GM19035 (cell line): Measurements from ENCODE around the gene TUT4.

Source experiments
- ATAC-seq: cut with Tn5 transposase; IDR thresholded peaks from one replicate; pipeline ENCODE4 v1.9.1; 2021; ENCODE audit not compliant: unreplicated experiment

TUT4 gene

DNA sequence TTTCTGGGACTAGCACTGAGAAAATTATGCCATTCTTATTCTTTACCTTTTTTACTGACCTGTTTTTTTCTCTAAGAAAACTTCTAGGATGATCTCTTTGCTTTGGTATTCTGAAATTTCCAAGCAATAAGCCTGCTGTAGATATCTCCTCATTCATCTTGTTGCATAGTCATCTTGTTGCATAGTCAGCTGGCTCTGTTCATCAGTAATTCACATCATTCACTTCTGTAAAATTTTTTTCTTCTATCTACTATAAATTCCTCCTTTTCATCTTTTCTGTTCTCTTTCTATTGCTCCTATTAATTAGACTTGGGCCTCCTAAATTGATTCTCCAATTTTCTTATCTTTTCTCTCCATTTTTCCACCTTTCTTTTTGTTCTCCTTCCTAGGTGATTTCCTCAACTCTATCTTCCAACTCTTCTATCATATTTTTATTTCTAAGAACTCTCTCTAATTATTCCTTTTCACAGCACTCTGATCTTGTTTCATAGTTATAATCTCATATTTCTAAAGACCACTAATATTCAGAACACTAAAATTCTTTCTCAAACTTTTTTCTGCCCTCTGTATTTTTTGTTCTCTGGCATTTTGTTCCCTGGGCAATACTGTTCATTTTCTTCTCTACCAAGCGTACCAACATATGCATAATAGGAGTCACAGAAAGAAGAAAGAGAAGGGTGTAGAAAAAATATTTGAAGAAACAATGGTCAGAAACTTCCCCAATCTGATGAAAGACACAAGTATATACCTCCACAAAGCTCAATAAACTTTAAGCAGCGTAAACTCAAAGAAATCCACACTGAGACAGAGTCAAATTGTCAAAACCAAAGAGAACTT is 17.7 kb downstream of the TUT4 start:
- no peak for ATAC-seq

DNA sequence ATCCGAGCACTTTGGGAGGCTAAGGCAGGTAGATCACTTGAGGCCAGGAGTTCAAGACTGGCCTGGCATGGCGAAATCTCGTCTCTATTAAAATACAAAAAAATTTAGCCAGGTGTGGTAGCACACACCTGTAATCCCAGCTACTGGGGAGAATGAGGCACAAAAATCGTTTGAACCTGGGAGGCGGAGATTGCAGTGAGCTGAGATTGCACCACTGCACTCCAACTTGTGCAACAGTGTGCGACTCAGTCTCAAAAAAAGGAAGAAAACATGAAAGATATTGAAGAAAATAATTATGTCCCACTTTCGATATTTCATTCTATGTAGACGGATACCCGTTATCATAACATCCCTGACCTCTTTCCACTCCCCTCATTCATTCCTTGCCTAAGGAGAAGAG is 19.2 kb downstream of the TUT4 start:
- no peak for ATAC-seq

DNA sequence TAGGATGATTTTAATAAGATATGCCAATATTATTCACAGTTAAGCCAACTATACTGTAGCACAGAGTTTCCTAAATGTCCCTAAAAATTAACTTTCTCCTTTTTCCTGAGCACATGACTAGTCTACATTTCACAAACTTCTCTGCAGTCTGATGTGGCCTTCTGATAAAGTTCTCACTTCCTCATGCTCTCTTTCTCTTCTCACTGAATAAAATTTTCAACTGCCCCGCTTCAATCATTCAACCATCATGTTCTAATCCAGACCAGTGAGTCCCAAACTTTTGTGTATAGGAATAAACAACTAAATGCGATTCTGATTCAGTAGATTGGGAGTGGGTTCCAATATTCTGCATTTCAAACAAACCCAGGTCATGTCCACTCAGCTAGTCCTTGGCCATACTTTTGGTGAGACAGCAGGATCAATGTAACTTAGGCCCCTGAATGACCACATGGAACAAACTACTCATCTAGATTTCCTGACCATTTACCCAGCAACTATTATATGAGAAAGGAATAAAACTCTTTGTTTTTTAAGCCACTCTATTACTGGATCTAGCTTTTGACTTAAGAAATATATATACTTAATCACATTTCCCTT is 20.1 kb downstream of the TUT4 start:
- no peak for ATAC-seq

DNA sequence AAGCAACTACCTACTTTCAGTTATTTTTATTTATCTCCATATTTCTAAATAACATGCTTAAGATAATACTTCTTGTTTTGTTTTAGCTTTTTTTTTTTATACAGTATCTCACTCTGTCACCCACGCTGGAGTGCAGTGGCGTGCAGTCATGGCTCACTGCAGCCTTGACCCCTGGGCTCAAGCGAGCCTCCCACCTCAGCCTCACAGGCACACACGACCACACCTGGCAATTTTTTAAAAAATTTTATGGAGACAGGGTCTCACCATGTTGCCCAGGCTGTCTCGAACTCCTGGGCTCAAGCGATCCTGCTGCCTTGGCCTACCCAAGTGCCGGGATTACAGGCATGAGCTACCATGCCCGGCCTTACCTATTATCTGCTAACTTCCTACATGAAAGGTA is 20.6 kb downstream of the TUT4 start:
- ATAC-seq: no peak

DNA sequence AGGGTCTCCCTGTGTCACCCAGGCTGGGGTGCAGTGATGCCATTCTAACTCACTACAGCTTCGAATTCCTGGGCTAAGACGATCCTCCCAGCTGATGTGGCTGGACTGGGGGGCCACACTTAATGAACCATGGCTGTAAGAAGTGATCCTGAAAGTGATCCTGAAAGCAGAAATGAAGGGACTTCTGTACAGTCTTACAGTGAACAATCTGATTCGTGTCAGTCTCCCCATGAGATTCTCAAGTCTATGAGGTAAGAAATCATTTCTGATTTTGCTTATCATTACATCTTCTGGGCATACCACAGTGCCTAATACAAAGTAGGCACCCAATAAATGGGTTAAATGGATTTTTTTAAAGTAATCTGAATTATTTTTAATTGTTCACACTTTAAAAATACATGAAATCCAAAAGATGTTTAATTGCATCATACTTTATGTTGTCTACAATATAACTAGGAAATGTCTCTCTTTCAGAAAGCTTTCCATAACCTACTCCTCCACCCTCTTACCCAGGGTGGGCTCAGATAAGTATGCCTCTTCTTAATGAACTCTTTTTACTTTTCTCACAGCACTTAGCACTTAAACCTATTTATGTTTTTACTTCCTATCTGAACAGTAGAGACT is 21.5 kb downstream of the TUT4 start:
- ATAC-seq: no peak

DNA sequence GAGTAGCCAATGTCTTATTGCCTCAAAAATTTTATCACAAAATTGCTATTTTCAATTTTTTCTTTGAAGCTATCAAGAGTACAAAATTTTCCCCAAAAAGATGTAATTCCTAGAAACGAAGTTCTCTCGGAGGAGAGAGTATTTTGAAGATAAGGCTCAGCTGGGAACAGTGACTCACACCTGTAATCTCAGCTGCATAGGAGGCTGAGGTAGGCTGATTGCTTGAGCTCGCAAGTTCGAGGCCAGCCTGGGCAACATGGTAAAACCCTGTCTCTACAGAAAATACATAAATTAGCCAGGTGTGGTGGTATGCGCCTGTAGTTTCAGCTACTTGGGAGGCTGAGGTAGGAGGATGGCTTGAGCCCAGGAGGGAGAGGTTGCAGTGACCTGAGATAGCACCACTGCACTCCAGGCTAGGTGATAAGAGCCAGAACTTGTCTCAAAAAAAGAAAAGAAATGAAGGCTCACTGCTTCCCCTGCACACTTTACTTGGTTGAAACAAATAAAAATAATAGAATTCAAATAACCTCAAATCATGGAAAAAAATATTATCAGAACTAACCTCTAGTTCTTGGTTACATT is 22.2 kb downstream of the TUT4 start:
- ATAC-seq: no peak

DNA sequence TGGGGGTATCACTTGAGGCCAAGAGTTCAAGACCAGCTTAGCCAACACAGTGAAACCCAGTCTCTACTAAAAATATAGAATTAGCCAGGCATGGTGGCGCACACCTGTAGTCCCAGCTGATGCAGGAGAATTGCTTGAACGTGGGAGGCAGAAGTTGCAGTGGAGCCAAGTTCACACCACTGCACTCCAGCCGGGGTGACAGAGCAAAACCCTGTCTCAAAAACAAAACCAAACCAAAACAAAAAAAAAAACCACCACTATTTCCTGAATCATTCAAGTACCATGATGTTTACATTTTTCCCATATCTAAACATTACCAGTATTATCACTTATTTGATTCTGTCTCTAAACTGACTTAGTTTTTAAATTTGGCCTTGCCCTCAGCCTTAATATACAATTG is 29.5 kb downstream of the TUT4 start:
- no peak for ATAC-seq

DNA sequence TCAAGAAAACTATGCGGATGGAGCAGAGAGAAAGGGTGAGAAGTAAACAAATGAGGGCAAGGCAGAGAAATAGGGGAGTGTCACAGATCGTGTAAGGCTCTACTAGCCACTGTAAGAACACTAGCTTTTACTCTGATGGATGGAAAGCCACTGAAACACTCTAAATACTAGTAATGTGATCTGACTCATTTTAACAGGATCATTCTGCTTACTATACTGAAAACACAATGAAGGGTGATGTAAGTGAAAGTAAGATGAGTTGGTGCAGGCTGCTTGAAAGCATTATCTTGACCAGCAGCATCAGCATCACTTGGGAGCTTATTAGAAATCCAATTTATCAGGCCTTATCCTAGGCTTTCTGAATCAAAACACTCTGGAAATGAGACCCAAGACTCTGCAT is 32.7 kb downstream of the TUT4 start:
- no peak for ATAC-seq

DNA sequence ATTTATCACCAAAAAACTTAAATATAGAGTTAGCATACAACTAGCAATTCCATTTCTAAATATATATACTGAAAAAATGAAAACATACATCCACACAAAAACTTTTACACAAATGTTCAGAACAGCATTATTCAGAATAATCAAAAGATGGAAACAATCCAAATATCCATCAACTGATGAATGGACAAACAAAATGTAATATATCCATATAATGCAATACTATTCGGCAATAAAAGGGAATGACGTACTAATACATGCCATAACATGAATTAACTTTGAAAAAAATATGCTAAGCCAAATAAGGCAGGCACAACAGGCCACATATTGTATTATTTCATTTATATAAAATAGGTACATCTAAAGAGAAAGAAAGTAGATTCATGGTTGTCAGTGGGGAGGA is 33.9 kb downstream of the TUT4 start:
- ATAC-seq: no peak

DNA sequence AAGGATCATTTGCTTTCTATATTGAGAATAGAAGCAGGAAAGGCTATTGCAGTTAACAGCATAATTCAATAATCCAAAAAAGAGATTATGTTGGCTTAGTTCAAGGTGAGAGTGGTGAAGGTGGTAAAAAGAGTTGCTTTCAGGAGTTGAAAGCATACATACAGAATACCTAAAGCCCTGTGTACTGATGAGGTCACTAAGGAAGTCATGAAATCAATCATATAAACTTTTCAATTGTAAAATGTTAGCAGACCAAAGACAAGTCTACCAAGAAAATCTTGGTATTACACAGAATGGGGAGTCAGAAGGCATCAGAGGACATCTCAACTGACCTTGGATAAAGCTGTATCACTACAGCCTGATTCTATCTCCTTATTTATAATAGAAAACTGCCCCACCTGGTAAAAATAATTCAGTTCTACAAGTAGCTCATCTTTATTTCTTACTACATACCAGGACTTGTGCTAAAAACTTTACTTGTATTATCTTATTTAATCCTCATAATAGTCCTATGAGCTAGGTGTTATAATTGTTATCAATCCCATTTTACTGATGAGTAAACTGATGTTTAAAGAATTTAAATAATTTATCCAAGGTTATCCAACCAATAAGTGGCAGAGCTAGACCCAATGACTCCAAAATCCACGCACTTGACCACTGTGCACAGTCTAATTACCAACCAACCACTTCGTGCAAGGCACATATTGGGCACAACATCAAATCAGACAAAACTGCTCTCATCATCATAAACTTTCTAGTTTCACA is 40.9 kb downstream of the TUT4 start:
- no peak for ATAC-seq

DNA sequence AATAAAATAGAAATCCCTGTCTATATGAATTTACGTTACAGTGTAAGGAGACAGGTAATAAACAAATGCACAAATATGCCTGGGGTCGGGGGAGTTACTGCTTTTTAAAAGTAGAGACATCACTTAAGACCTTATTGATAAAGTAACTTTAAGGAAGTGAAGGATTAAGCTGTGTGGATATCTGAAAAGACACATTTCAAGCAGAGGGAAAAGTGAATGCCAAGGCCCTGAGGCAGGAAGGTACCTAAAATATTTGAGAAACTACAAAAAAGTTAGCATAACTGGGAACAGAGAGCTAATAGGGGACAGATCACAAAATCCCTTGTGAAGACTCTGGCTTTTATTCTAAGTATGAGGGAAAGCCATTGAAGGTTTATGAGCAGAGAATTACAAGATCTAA is 41.5 kb downstream of the TUT4 start:
- ATAC-seq: no peak

DNA sequence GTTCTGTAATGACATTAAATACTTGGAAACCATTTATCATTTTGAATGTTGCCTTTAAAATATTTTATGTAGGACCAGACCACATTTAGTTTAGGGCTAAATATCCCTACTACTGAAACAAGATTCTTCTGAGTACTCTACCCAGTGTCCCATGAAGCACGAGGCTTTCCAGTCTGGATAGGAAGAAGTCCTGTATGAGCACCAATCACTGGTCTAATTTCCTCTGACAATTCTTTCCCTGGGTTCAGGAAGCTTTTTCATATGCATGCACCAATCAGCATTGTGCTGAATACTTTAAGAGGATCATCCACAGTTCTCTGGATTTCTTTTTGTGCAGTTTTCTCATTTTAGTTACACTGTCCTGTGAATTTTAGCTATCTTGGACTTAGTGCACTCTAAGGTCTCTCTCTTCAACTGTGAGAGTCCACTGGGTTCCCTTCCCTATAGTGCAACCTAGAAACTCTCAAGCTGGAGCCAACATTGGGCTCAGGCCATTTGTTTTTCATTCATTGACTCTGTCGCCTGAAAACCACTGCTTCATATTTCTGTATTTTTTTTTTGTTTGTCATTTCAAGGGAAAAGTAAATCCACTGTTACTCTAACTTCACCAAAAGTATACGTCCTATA is 45.9 kb downstream of the TUT4 start:
- no peak for ATAC-seq

DNA sequence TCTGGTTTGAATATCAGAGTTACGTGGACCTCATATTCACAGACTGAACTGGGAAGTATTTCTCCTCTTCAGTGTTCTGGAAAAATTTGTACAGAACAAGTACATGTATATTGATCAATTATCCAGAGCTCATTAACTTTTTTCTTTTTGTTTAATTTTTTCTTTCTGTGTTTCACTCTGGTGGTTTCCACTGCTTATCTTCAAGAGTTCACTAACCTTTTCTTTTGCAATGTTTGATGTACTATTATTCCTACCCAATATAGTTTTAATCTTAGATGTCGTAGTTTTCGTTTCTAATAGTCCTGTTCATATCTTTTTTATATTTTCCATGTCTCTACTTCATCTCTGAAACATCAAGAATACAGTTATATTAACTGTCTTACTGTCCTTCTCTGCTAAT is 46.5 kb downstream of the TUT4 start:
- no peak for ATAC-seq

DNA sequence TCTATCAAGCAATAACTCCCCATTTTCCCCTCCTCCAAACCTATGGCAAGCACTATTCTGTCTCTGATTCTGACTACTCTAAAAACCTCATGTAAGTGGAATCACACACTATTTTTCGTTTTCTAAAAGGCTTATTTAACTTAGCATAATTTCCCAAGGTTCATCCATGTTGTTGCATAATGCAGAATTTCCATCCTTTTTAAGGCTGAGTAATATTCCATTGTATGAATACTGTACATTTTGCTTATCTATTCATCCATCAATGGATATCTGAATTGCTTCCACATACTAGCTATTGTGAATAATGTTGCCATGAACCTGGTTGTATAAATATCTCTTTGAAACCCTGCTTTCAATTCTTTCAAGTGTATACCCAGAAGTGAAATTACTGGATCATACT is 48.2 kb downstream of the TUT4 start:
- no peak for ATAC-seq

DNA sequence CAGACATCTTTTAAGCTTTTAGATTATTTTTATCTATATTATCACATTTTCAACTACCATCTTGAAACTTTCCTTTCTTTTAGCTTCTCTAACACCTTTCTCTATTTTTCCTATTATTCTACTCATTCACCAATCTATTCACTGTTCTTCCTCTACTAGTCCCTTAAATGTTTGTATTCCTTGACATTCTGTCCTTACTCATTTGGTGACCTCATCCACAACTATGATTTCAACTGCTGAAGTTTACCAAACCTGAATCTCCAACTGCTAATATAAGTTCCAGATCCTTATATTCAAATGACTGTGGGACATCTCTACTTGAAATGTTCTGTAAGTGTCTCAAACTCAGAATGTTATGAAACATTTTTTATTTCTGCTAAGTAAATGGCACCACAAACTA is 49.2 kb downstream of the TUT4 start:
- no peak for ATAC-seq

DNA sequence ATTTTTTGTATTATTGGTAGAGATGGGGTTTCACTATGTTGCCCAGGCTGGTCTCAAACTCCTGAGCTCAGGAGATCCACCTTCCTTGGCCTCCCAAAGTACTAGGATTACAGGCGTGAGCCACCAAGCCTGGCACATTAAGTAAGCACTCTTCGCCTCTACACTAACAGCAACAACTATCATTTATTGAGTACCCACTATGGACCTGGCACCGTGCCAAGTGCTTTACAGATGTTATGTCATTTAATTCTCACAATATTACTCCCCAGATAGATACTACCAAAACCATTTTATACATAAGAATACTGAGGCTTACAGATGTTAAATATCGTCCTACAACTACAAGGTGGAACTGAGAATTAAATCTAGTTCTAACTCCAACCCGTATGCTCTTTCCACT is 50.1 kb downstream of the TUT4 start:
- no peak for ATAC-seq

DNA sequence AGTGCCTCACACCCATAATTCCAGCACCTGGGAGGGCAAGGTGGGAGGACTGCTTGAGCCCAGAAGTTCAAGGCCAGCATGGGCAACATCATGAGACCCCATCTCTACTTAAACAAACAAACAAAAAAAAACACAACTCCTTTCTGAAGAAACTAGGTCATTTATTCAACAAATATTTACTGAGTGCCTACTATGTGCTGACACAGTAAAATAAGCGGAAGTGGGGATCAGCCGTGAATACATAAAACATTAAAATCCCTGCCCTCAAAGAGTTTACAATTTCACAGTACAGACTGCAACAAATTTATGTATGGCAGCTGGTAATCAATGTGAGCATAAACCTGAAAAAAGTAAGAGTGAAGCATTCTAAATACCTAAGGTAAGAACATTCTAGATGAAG is 65.3 kb downstream of the TUT4 start:
- no peak for ATAC-seq

DNA sequence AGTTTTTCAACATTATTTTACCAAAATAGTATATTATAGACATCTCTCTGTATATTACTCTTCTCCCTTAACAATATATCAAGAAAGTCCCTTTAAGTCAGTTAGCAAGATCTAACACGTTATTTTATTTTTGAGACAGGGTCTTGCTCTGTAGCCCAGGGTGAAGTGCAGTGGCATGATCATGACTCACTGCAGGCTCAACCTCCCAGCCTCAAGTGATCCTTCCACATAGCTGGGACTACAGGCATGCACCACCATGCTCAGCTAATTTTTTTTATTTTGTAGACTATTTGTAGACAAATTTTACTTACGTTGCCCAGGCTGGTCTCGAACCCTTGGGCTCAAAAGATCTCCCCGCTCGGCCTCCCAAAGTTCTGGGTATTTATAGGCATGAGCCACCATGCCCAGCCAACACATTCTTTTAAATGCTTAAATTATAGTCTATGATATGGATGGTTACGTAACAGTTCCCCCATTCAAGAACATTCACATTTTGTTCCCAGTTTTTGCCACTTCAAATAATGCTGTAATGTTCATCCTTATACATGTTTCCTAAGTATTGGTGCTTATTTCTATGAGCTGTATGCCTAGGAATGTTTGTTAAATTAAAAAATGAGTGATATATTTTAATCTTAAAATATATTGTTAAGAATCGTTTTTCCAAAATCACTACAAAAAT is 70.4 kb downstream of the TUT4 start:
- ATAC-seq: no peak

DNA sequence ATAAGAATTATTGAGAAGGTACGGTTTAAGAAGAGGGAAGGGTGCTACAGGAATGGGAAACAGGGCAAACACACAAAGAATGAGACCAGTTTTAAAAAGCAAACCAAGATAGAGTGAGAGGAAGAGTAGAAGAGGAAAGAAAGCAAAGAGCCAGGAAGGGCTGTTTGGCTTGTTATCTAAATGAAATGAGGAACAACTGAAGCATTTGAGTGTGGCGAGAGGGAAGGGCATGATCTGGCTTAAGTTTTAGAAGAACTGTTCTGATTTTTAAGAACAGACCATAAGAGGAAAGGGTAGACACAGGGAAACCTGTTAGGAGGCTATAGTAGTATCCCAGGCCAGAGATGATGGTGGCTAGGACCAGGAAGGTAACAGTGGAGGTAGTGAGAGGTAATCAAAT is 73.8 kb downstream of the TUT4 start:
- ATAC-seq: no peak

DNA sequence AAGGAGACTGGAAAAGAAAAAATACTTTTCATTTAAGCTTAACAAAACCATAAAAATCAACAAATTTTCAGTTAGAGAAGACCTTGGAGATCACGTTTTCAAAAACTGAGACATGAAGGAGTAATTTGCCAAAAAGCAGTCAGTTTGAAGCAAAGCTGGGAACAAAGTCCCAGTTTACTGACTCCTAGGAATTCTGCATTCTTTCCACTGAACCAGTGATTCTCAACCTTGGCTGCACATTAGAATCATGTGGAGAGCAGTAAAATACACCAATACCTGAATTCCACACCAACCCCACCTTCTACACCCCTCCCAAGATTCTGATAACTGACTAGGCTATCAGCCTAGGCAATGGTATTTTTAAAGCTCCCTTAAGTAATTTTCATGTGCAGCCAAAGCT is 75.0 kb downstream of the TUT4 start:
- ATAC-seq: no peak
